GM23248 (cell line): ENCODE measurements around the gene RXFP4.

Source experiments
- EZH2 ChIP-seq: fragments of 200-600 bp; sonication (generic); IDR thresholded peaks from 2 replicates; pipeline ENCODE4 v1.6.1; 2018; ENCODE audit warnings: antibody characterized with exemption, mild to moderate bottlenecking; ENCODE audit not compliant: insufficient read depth, poor library complexity, severe bottlenecking
- EZH2phosphoT487 ChIP-seq: fragments of 200-600 bp; sonication (generic); IDR thresholded peaks from 2 replicates; pipeline ENCODE4 v1.6.1; 2018; ENCODE audit warnings: antibody characterized with exemption, moderate library complexity, mild to moderate bottlenecking, low read depth; ENCODE audit not compliant: insufficient read depth

DNA sequence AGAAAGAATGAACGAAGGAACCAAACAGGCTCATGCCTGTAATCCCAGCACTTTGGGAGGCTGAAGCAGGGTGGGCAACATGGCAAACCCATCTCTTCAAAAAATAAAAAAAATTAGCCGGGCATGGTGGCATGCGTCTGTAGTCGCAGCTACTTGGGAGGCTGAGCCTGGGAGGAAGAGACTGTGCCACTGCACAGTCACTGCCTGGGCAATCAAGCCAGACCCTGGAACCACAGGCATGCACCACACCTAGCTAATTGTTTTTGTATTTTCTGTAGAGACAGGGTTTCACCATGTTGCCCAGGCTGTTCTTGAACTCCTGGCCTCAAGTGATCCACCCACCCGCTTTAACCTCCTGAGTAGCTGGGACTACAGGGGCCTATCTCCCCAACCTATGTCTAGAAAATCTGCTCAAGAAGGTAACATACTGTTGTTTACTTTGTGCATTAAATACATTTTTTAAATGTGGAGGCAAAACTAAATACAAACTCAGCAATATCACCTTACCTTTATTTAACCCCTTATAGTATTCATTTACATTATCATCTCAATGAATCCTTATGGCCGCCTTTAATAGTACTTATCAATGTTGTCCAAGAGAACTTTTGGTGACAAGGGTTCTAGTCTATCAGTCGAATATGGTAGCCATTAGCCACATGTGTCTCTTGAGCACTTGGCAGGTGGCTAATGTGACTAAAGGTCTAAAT lies 10.0 kb upstream of the RXFP4 start:
- TF ChIP-seq EZH2phosphoT487 (no peak), EZH2 (no peak)
